Activated CD8-positive, alpha-beta memory T cell treated with anti-CD3 and anti-CD28 coated beads, Interleukin-2, amount 50 U/mL, for 4 hours (primary cell): ENCODE measurements around the gene PLA2G4D.

Experiments
- DNase-seq: peaks from one replicate; pipeline ENCODE4 v3.0.0-alpha.2; 2020

PLA2G4D gene

DNA sequence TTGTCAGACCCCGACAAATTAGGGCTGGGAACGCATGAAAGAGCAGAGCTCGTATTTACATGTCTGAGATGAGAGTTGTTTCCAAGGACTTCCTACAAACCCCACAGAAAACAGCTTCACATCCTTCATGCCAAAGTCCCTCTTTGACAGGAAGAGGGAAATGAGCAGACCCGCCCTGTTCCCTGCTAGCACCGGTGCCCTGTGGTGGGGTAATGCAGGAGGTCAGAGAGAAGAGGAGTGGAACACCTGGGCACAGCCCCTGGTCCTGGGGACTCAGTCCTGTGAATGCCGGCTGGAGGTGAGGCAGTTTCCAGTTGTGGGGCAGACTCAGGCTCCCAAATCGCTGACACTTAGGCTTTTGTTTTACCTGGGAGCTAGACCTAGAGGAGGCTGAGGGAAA is 4.0 kb downstream of the PLA2G4D start:
- no peak for DNase-seq

- no peak for DNase-seq
These were observed 4.4 kb downstream of the PLA2G4D start for GRCh38 chr15:42089942-42090341.

GRCh38 chr15:42088801-42089640 is 5.3 kb downstream of the PLA2G4D start:
- DNase-seq, result no peak

DNA sequence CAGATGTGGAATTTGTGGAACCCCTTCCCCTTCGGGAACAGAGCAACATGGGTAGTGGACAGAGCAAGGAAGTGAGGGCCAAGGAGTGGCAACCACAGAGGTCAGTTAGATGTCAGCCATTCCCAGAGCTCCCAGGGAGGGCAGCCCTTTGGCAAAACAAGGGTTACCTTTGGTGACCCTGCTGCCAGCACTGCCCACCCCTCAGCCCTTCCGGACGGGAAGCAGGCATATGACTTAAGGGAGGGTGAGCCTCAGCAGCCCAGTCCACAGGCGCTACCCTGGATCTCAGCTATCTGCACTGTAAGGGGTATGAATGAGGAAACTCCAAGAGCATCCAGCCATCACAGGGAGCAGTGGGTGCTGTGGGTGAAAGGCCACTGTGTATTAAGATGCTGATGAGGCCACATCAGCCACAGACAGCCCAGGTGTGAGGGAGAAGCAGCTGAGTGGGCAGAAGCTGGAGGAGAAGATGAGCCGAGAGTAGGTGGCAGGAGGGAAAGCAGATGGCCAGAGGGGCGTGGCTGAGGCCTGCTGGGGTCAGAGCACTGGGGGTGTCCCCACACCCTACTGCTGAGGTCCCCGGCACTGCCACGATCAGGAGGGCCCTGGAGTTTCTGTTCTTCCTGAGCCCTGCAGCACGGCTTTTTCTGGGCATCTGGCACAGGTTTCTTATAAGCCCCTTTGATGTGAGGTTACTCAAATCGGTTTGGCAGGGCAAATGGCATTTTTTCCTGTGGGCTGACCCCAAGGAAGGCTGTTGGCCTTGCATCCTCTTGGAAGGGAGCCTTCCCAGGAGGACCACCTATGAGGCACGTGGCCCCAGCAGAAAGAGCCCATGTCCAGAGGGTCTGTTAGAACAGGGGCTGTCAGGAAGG is 6.2 kb downstream of the PLA2G4D start:
- DNase-seq, result no peak

GRCh38 chr15:42087460-42087859 is 6.9 kb downstream of the PLA2G4D start:
- no peak for DNase-seq

GRCh38 chr15:42085721-42086120 is 8.6 kb downstream of the PLA2G4D start:
- no peak for DNase-seq

DNA sequence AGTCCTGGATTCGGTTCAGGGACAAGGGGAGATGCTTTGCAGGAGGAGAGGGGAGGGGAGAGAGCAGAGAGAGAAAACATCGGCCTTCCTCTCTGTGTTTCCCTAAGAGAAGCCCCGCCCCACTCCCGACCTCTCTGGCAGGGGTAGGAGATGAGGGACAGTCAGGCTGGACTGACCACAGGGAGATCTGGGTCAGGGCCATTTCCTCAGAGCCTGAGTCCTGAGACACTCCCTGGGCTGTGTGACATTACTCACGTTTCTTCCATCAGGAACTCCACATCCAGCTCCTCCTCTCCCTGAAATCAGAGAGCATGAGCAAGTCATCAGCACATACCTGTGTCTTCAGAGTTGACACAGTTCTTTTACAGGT is 9.1 kb downstream of the PLA2G4D start:
- no peak for DNase-seq

GRCh38 chr15:42084465-42085235 is 9.7 kb downstream of the PLA2G4D start:
- DNase-seq, result peak; percentile 42

- DNase-seq, result no peak
These were observed 10.4 kb downstream of the PLA2G4D start for GRCh38 chr15:42083916-42084315.

DNA sequence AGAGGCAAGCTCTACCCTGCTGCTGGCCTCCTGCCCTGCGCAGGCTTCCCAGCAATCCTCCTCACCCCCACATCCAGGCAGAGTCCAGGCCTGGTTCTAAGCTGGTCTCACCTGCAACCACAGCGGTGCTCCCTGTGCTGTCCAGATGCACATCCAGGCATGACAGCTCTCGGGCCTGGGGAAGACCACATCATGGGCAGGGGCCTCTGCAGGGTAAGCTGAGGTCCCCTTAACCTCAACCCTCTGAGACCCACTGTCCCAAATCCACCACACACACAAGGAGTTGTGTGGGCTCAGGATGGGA is 10.8 kb downstream of the PLA2G4D start:
- no peak for DNase-seq

GRCh38 chr15:42082823-42083604 is 11.3 kb downstream of the PLA2G4D start:
- no peak for DNase-seq

DNA sequence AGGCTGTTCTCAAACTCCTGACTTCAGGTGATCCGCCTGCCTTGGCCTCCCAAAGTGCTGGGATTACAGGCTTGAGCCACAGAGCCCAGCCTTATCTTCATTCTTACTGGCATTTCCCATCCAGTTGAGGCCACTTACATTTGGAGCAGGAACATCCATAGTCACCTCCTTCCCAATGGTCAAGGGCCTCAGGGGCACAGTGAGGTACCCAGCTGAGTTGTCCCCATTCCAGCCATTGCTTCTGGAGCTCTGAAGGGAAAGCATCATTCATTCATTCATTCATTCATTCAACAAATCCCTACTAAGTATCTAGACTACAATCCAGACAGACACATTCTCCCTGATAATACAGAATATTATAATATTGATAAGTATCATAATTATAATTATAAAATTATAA is 12.2 kb downstream of the PLA2G4D start:
- no peak for DNase-seq

DNA sequence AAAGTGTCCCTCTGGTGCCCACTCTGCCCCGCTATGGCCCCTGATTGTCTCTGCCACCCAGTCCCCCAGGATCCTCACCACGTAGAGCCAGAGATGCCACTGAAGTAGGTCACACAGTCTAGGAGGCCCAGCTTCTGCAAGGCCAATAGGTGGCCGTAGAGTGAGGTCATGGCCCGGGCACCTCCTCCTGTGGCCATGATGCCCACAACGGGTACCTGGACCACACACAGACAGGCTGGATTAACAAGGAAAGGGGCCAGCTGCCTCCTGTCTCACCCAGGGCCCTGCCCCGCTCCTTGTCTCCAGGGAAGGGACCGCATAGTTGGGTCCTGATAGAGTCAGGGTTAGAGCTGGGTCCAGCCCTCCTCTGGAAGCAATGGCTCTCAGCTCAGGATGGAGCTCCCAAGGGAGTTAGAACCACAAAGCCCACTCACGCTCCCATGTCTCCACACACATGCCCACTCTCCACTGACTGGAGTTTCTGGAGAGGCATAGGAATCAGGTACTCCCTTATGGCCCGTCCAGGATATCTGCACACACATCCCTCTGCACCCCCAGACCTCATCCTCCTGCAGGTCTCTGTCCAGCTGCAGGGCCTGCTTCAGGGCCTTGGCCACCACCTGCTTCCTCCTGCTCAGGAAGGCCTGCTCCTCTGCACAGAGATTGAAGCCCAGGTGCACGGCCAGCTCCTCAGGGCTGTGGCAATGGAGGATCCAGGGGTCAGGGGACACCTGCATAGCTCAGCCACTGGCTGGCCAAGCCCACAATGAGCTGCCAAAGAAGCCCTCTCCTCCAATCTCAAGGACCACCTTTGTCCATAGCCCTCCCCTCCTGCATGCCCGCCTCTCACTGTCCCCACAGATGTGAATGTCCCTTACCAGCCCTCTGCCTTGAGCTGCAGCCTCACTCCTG is 13.2 kb downstream of the PLA2G4D start:
- no peak for DNase-seq

GRCh38 chr15:42080186-42080918 is 14.0 kb downstream of the PLA2G4D start:
- no peak for DNase-seq

- no peak for DNase-seq
These were observed 14.9 kb downstream of the PLA2G4D start for GRCh38 chr15:42079401-42079908.

DNA sequence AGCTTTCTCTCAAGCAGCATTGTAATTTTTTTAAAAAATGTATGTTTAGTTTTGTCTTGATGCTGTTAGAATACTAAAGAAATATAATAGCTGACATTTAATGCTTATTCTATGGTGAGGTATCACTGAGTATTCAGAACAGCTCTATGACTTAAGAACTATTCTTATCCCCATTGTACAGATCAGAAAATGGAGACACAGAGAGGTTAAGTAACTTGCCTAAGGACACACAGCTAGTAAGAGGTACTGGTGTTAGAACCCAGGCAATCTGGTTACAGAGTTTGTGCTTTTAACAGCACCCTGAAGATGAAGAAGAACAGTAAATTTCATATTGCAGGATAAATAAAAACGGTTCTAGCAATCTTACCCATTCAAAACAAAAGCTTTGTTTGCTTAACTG is 15.5 kb downstream of the PLA2G4D start:
- no peak for DNase-seq

DNA sequence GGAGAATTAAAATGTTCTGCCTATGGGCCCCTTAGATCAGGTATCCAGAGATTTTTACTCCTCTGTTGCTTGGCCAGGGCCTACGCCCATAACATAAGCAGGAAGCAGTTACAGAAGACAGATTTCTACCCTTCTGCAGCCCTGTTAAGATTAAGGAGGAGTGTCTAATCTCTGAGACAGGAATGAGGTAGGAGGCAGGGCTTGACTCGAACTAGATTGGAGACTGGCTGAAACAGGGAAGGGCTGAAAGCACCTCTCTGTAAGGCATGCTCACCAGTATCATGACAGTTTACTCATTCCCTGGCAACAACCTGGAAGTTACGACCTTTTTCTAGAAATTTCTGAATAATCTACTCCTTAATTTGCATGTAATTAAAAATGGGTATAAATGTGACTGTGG is 16.7 kb downstream of the PLA2G4D start:
- no peak for DNase-seq

GRCh38 chr15:42073418-42073817 is 20.9 kb downstream of the PLA2G4D start:
- no peak for DNase-seq

DNA sequence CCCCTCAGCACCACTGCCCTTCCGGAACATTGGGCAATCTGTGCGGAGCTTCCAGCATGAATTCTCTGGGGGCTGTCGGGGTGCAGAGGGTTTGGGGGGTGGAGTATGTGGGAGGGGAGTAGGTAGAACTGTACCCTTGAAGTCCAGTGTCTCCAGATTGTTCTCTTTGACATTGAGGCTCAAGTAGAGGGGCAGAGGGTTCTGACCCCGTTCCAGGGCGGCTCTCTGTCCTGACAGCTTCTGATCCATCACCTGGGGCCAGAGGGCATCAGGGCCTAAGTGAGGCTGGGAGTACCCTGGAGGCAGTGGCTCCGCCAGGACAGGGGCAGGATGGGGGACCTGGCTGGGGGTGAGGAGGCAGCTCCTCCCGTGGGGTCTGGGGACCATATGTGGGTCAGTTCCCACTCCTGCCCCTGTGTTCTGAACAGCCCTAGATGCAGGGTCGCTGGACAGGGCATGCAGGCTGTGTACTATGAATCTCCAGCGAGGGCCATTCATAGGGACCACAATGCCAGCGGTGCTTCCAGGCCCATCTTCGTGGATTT is 22.1 kb downstream of the PLA2G4D start:
- DNase-seq, result no peak

DNA sequence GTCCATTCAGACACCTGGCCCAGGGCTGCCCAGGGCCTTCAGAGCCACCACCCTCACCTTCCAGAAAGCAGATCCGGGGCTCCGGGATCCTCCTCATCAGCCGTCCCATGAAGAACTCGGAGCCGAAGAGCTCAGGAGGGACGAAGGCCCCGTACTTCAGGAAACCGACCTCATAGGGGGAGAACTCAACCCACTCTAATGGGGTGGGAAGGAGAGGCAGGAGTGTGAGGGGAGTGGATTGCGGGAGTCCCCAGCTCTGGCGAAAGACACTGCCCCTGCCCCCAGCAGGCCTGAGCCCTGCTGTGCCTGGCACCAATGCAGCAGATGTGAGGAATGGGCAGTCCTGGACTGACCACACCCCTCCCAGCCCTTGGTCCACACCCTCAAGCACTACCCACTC is 22.6 kb downstream of the PLA2G4D start:
- no peak for DNase-seq
